ENCODE data around the gene TCEAL4.

TCEAL4 gene

GRCh38 chrX:103628386-103629317 is 43.3 kb downstream of the TCEAL4 start, which contains the start of gene TCEAL1:
Gene TCEAL1 (plus strand): TSS chrX:103628975. CDS start chrX:103629917, 942 bp downstream.
- Histone ChIP-seq H3K27ac (peak within 1 kb of the TSS; percentile 84), H3K4me3 (peak within 1 kb of the TSS; percentile 84), H3K9me3 (ENCODE audit: low read depth, low read length) (no peaks in the 10 kb centered on the region), H3K9ac (ENCODE audit: insufficient read length) (peak within 1 kb of the TSS; percentile 78), H3K36me3 (ENCODE audit: insufficient read depth, low read length) (no peaks in the 10 kb centered on the region)
- TF ChIP-seq EZH2 (IDR thresholded peaks at IDR 0.05) (no peak), FOXP2 (optimal IDR thresholded peaks at IDR 0.05; ENCODE audit: control extremely low read depth, extremely low read length, insufficient read depth) (no peak), POLR2AphosphoS5 (IDR thresholded peaks at IDR 0.05; ENCODE audit: borderline replicate concordance, low read depth, low read length) (peak; percentile 16)
- no peak for DNase-seq (ENCODE audit: low read depth, low spot score)

GRCh38 chrX:103629318-103630170 is 44.2 kb downstream of the TCEAL4 start:
- DNase-seq (ENCODE audit: low read depth, low spot score), result no peak

GRCh38 chrX:103630171-103630511 is 44.8 kb downstream of the TCEAL4 start:
- Histone ChIP-seq H3K27ac (0 out of 2 replicates have a peak overlapping the region, but pooled peaks have one; percentile 84), H3K4me3 (peak overlapping the region; percentile 84), H3K36me3 (ENCODE audit: insufficient read depth, low read length) (no peaks in the 10 kb centered on the region), H3K9me3 (ENCODE audit: low read depth, low read length) (no peaks in the 10 kb centered on the region), H3K9ac (ENCODE audit: insufficient read length) (peak overlapping the region; percentile 78)
- no peak for TF ChIP-seq FOXP2 (optimal IDR thresholded peaks at IDR 0.05; ENCODE audit: control extremely low read depth, extremely low read length, insufficient read depth)
- TF ChIP-seq POLR2AphosphoS5 (IDR thresholded peaks at IDR 0.05; ENCODE audit: borderline replicate concordance, low read depth, low read length), result no peak
- no peak for TF ChIP-seq EZH2 (IDR thresholded peaks at IDR 0.05)
- DNase-seq (ENCODE audit: low read depth, low spot score), result peak; percentile 12

More at GRCh38 chrX:103629318-103630170, 44.2 kb downstream of the TCEAL4 start:
- H3K4me3 ChIP-seq, result peak overlapping the region; percentile 84
- H3K9ac ChIP-seq (ENCODE audit: insufficient read length), result peak overlapping the region; percentile 78
- no peak for TF ChIP-seq FOXP2 (optimal IDR thresholded peaks at IDR 0.05; ENCODE audit: control extremely low read depth, extremely low read length, insufficient read depth)
- peak; percentile 45; the same call in 1 of the 2 replicates for TF ChIP-seq POLR2AphosphoS5 (IDR thresholded peaks at IDR 0.05; ENCODE audit: borderline replicate concordance, low read depth, low read length)
- no peak for TF ChIP-seq EZH2 (IDR thresholded peaks at IDR 0.05)
- H3K36me3 ChIP-seq (ENCODE audit: insufficient read depth, low read length), result no peaks in the 10 kb centered on the region
- peak overlapping the region; percentile 84 for H3K27ac ChIP-seq
- H3K9me3 ChIP-seq (ENCODE audit: low read depth, low read length), result no peaks in the 10 kb centered on the region

GRCh38 chrX:103631145-103631544 is 45.8 kb downstream of the TCEAL4 start:
- no peaks in the 10 kb centered on the region for H3K9me3 ChIP-seq (ENCODE audit: low read depth, low read length)
- H3K4me3 ChIP-seq, result no peak overlapping the region
- H3K36me3 ChIP-seq (ENCODE audit: insufficient read depth, low read length), result no peaks in the 10 kb centered on the region
- no peak for TF ChIP-seq EZH2 (IDR thresholded peaks at IDR 0.05)
- no peak for TF ChIP-seq POLR2AphosphoS5 (IDR thresholded peaks at IDR 0.05; ENCODE audit: borderline replicate concordance, low read depth, low read length)
- no peak for TF ChIP-seq FOXP2 (optimal IDR thresholded peaks at IDR 0.05; ENCODE audit: control extremely low read depth, extremely low read length, insufficient read depth)
- no peak overlapping the region for H3K27ac ChIP-seq
- H3K9ac ChIP-seq (ENCODE audit: insufficient read length), result no peak overlapping the region
- no peak for DNase-seq (ENCODE audit: low read depth, low spot score)

- TF ChIP-seq FOXP2 (optimal IDR thresholded peaks at IDR 0.05; ENCODE audit: control extremely low read depth, extremely low read length, insufficient read depth) (no peak), POLR2AphosphoS5 (IDR thresholded peaks at IDR 0.05; ENCODE audit: borderline replicate concordance, low read depth, low read length) (no peak), EZH2 (IDR thresholded peaks at IDR 0.05) (no peak)
- H3K36me3 ChIP-seq (ENCODE audit: insufficient read depth, low read length), result no peaks in the 10 kb centered on the region
- no peak overlapping the region for H3K4me3 ChIP-seq
- no peak overlapping the region for H3K27ac ChIP-seq
- H3K9ac ChIP-seq (ENCODE audit: insufficient read length), result no peak overlapping the region
- no peaks in the 10 kb centered on the region for H3K9me3 ChIP-seq (ENCODE audit: low read depth, low read length)
- DNase-seq (ENCODE audit: low read depth, low spot score), result no peak
Measured at GRCh38 chrX:103635436-103635835, 50.1 kb downstream of the TCEAL4 start.

Data from SK-N-MC (cell line).